HCEC 1CT (cell line): Measurements from ENCODE around the gene TAPT1.
A peak's percentile ranks its signal among the peaks of the same experiment; 100 is the strongest.

Source experiments
- DNase-seq: peaks from one replicate; pipeline ENCODE4 v3.0.0-alpha.2; 2017

Gene TAPT1

GRCh38 chr4:16243285-16243684, 17.0 kb upstream of the TAPT1 start:
- DNase-seq: no peak

GRCh38 chr4:16240300-16240699, 14.0 kb upstream of the TAPT1 start:
- no peak for DNase-seq

GRCh38 chr4:16239086-16239485, 12.8 kb upstream of the TAPT1 start:
- no peak for DNase-seq

GRCh38 chr4:16238327-16238726, 12.1 kb upstream of the TAPT1 start:
- DNase-seq: no peak

GRCh38 chr4:16237715-16238114, 11.4 kb upstream of the TAPT1 start:
- no peak for DNase-seq

GRCh38 chr4:16236402-16237023, 10.2 kb upstream of the TAPT1 start:
- no peak for DNase-seq

GRCh38 chr4:16235209-16235608, 8.9 kb upstream of the TAPT1 start:
- DNase-seq: no peak

GRCh38 chr4:16233569-16234177, 7.4 kb upstream of the TAPT1 start:
- no peak for DNase-seq

- no peak for DNase-seq
These were observed 5.4 kb upstream of the TAPT1 start for GRCh38 chr4:16231570-16232245.

- DNase-seq: no peak
These were observed 4.0 kb upstream of the TAPT1 start for GRCh38 chr4:16230308-16230707.

GRCh38 chr4:16229604-16230003, 3.3 kb upstream of the TAPT1 start:
- DNase-seq: no peak

GRCh38 chr4:16227462-16227868, 1.2 kb upstream of the TAPT1 start:
- DNase-seq: no peak

GRCh38 chr4:16226816-16227461, 668 bp upstream of the TAPT1 start:
- peak; percentile 3 for DNase-seq

- DNase-seq: peak; percentile 36
These were observed 956 bp downstream of the TAPT1 start for GRCh38 chr4:16225167-16225862.

GRCh38 chr4:16224264-16225166, 1.8 kb downstream of the TAPT1 start:
- no peak for DNase-seq

- no peak for DNase-seq
These were observed 3.2 kb downstream of the TAPT1 start for GRCh38 chr4:16222957-16223527.

GRCh38 chr4:16218950-16219349, 7.3 kb downstream of the TAPT1 start:
- no peak for DNase-seq

- DNase-seq: no peak
These were observed 8.8 kb downstream of the TAPT1 start for GRCh38 chr4:16217300-16218051.

GRCh38 chr4:16213121-16213520, 13.2 kb downstream of the TAPT1 start:
- no peak for DNase-seq

- no peak for DNase-seq
These were observed 14.0 kb downstream of the TAPT1 start for GRCh38 chr4:16212138-16212782.

GRCh38 chr4:16207409-16207808, 18.9 kb downstream of the TAPT1 start:
- DNase-seq: no peak
